Subcutaneous abdominal adipose tissue (tissue), 5 donors: Measurements from ENCODE around the gene TRPV4.
A peak's percentile ranks its signal among the peaks of the same experiment; 100 is the strongest.

Experiments used
- H3K27ac ChIP-seq: one replicate; pipeline ENCODE4 v1.7.0; 2013; ENCODE audit warnings: low read depth, mild to moderate bottlenecking, inconsistent platforms, low read length, moderate library complexity
- H3K27me3 ChIP-seq, 5 donors: one replicate each; pipeline ENCODE4 v1.7.0; 2013; ENCODE audit warnings: low read length in 5 of 5, inconsistent platforms in 1 of 5; ENCODE audit not compliant: control insufficient read depth in 5 of 5, insufficient read depth in 4 of 5
- H3K36me3 ChIP-seq, 5 donors: one replicate each; pipeline ENCODE4 v1.7.0; 2013; ENCODE audit warnings: low read length in 5 of 5; ENCODE audit not compliant: control insufficient read depth in 5 of 5, insufficient read depth in 5 of 5
- H3K4me1 ChIP-seq, 5 donors: one replicate each; pipeline ENCODE4 v1.7.0; 2013; ENCODE audit warnings: low read length in 5 of 5, mild to moderate bottlenecking in 3 of 5, moderate library complexity in 1 of 5; ENCODE audit not compliant: control insufficient read depth in 5 of 5, insufficient read depth in 5 of 5
- H3K4me3 ChIP-seq, 5 donors: one replicate each; pipeline ENCODE4 v1.7.0; 2013; ENCODE audit warnings: low read length in 5 of 5, low read depth in 1 of 5
- H3K9ac ChIP-seq, 5 donors: one replicate each; pipeline ENCODE4 v1.7.0; 2013; ENCODE audit warnings: low read length in 5 of 5, mild to moderate bottlenecking in 4 of 5, moderate library complexity in 3 of 5
- H3K9me3 ChIP-seq, 5 donors: one replicate each; pipeline ENCODE4 v1.7.0; 2013; ENCODE audit warnings: low read length in 5 of 5; ENCODE audit not compliant: control insufficient read depth in 5 of 5
- donor health status: healthy.
- donor health status: healthy.
- donor health status: healthy.
- donor health status: healthy.
- donor health status: healthy.

The TRPV4 gene

GRCh38 chr12:109811624-109811995 lies 21.6 kb downstream of the TRPV4 start:
- H3K4me3 ChIP-seq: no peak overlapping the region
- peaks cover 0 to 4% (median 0%) of the 10 kb centered on the region in 5 donors for H3K36me3 ChIP-seq
- no peak overlapping the region for H3K9ac ChIP-seq
- no peak overlapping the region for H3K27ac ChIP-seq
- no peaks in the 10 kb centered on the region for H3K4me1 ChIP-seq
- H3K27me3 ChIP-seq: no peaks in the 10 kb centered on the region
- H3K9me3 ChIP-seq: no peaks in the 10 kb centered on the region

- Histone ChIP-seq H3K9me3 (no peaks in the 10 kb centered on the region), H3K36me3 (peaks cover 0 to 4% (median 0%) of the 10 kb centered on the region in 5 donors), H3K27ac (no peak overlapping the region), H3K4me1 (no peaks in the 10 kb centered on the region), H3K9ac (no peak overlapping the region), H3K27me3 (no peaks in the 10 kb centered on the region), H3K4me3 (no peak overlapping the region)
Measured at GRCh38 chr12:109810954-109811623, 22.1 kb downstream of the TRPV4 start.

- no peaks in the 10 kb centered on the region for H3K9me3 ChIP-seq
- peaks cover 0 to 4% (median 3%) of the 10 kb centered on the region in 5 donors for H3K4me1 ChIP-seq
- H3K9ac ChIP-seq: no peak overlapping the region
- H3K27ac ChIP-seq: no peak overlapping the region
- no peak overlapping the region for H3K4me3 ChIP-seq
- H3K27me3 ChIP-seq: no peaks in the 10 kb centered on the region
- peaks cover 0 to 4% (median 0%) of the 10 kb centered on the region in 5 donors for H3K36me3 ChIP-seq
Measured at GRCh38 chr12:109808876-109809646, 24.1 kb downstream of the TRPV4 start.

GRCh38 chr12:109807954-109808643 lies 25.1 kb downstream of the TRPV4 start:
- Histone ChIP-seq H3K4me1 (peaks cover 0 to 4% (median 3%) of the 10 kb centered on the region in 5 donors), H3K9ac (no peak overlapping the region)

GRCh38 chr12:109804820-109805761 lies 28.1 kb downstream of the TRPV4 start:
- Histone ChIP-seq H3K9ac (no peak overlapping the region), H3K4me3 (no peak overlapping the region), H3K27me3 (no peaks in the 10 kb centered on the region), H3K27ac (no peak overlapping the region), H3K4me1 (peaks cover 0 to 4% (median 3%) of the 10 kb centered on the region in 5 donors), H3K9me3 (no peaks in the 10 kb centered on the region), H3K36me3 (peaks cover 0 to 4% (median 0%) of the 10 kb centered on the region in 5 donors)

More at GRCh38 chr12:109807954-109808643, 25.1 kb downstream of the TRPV4 start:
- Histone ChIP-seq H3K36me3 (no peaks in the 10 kb centered on the region), H3K9me3 (no peaks in the 10 kb centered on the region), H3K27me3 (no peaks in the 10 kb centered on the region), H3K4me3 (no peak overlapping the region), H3K27ac (no peak overlapping the region)

GRCh38 chr12:109803678-109804077 lies 29.5 kb downstream of the TRPV4 start:
- Histone ChIP-seq H3K27ac (no peak overlapping the region), H3K36me3 (peaks cover 0 to 4% (median 0%) of the 10 kb centered on the region in 5 donors), H3K27me3 (no peaks in the 10 kb centered on the region), H3K9me3 (no peaks in the 10 kb centered on the region), H3K9ac (no peak overlapping the region), H3K4me1 (peaks cover 0 to 4% (median 3%) of the 10 kb centered on the region in 5 donors), H3K4me3 (no peak overlapping the region)

- Histone ChIP-seq H3K4me1 (peaks cover 0 to 4% (median 3%) of the 10 kb centered on the region in 5 donors), H3K27ac (no peak overlapping the region), H3K27me3 (peaks cover 0 to 2% (median 0%) of the 10 kb centered on the region in 5 donors), H3K4me3 (no peak overlapping the region), H3K36me3 (peaks cover 0 to 7% (median 0%) of the 10 kb centered on the region in 5 donors), H3K9me3 (no peaks in the 10 kb centered on the region), H3K9ac (peak overlapping the region in 2 of 5 donors; percentile 6 to 25)
Measured at GRCh38 chr12:109802828-109803227, 30.4 kb downstream of the TRPV4 start.

- no peak overlapping the region for H3K4me3 ChIP-seq
- H3K36me3 ChIP-seq: peaks cover 0 to 7% (median 0%) of the 10 kb centered on the region in 5 donors
- H3K27ac ChIP-seq: no peak overlapping the region
- H3K27me3 ChIP-seq: peaks cover 0 to 2% (median 0%) of the 10 kb centered on the region in 5 donors
- no peaks in the 10 kb centered on the region for H3K9me3 ChIP-seq
- H3K4me1 ChIP-seq: peaks cover 0 to 3% (median 3%) of the 10 kb centered on the region in 5 donors
- no peak overlapping the region for H3K9ac ChIP-seq
Measured at GRCh38 chr12:109800536-109800935, 32.7 kb downstream of the TRPV4 start.

GRCh38 chr12:109798691-109799090 lies 34.5 kb downstream of the TRPV4 start:
- H3K4me3 ChIP-seq: no peak overlapping the region
- H3K4me1 ChIP-seq: no peaks in the 10 kb centered on the region
- peaks cover 0 to 2% (median 0%) of the 10 kb centered on the region in 5 donors for H3K27me3 ChIP-seq
- no peaks in the 10 kb centered on the region for H3K9me3 ChIP-seq
- H3K27ac ChIP-seq: no peak overlapping the region
- no peak overlapping the region for H3K9ac ChIP-seq
- peaks cover 0 to 7% (median 0%) of the 10 kb centered on the region in 5 donors for H3K36me3 ChIP-seq
